Endothelial cell of umbilical vein (primary cell): Measurements from ENCODE around the gene ENTPD6. TPM values are rescaled to one million over a fixed set of nuclear protein-coding genes. Genes with fewer than 3 reads are reported as not detected.
A peak's percentile ranks its signal among the peaks of the same experiment; 100 is the strongest.
"Not testable (repeated sequence)": the region's sequence is repeated elsewhere in the genome, so short reads cannot be mapped to it uniquely, and the experiment has no call there.

ENCODE experiments used
- BruUV-seq: library from RNA; stranded (reverse); fragments of 400-500 nt; replicated peaks from 2 replicates; lab custom pipeline; 2021; lab: Mats Ljungman, UMichigan
- CTCF ChIA-PET: fragments of 300-600, 350-600 bp; sonication (Branson Sonifier 250); formaldehyde crosslinking; loops from one replicate; lab custom pipeline; 2021; ENCODE audit warnings: antibody characterized with exemption, inconsistent platforms; lab: Charles Lee
- POLR2A ChIA-PET: fragments of 300-600, 350-600 bp; sonication (Branson Sonifier 250); formaldehyde crosslinking; loops from one replicate; lab custom pipeline; 2021; ENCODE audit warnings: antibody characterized with exemption, inconsistent platforms; lab: Charles Lee
- DNase-seq: peaks from one replicate; pipeline ENCODE4 v3.0.0-alpha.2; 2011; ENCODE audit warnings: low read depth, low spot score
- FAIRE-seq: peaks from 2 replicates; lab custom pipeline; 2011; peaks lifted over from hg19 to GRCh38; lab: Jason Lieb, UNC
- H2AFZ ChIP-seq: 2 replicates; pipeline ENCODE4 v1.6.0; 2012; ENCODE audit warnings: low read depth, low read length, control low read depth, inconsistent platforms
- H3K27ac ChIP-seq: 2 replicates; pipeline ENCODE4 v1.5.1; 2011; ENCODE audit warnings: low read depth, mild to moderate bottlenecking, control low read depth, low read length, moderate library complexity; ENCODE audit not compliant: insufficient read depth
- H3K27me3 ChIP-seq, 2 experiments: 2 replicates each; pipeline versions ENCODE4 v1.6.0 to v1.6.1; 2011; ENCODE audit warnings: low read length in 2 of 2, mixed read lengths in 1 of 2; ENCODE audit not compliant: control insufficient read depth in 2 of 2, insufficient read depth in 2 of 2
- H3K36me3 ChIP-seq, 2 experiments: 2 replicates in 1 of 2; 3 replicates in 1 of 2; pipeline ENCODE4 v1.5.1; 2011; ENCODE audit warnings: low read length in 2 of 2, mild to moderate bottlenecking in 1 of 2, moderate library complexity in 1 of 2; ENCODE audit not compliant: control insufficient read depth in 2 of 2, insufficient read depth in 2 of 2; ENCODE audit errors: extremely low read depth in 1 of 2
- H3K4me1 ChIP-seq: 3 replicates; pipeline ENCODE4 v1.5.1; 2011; ENCODE audit warnings: mild to moderate bottlenecking, low read length; ENCODE audit not compliant: control insufficient read depth, insufficient read depth; ENCODE audit errors: extremely low read depth
- H3K4me2 ChIP-seq: 2 replicates; pipeline ENCODE4 v1.6.1; 2011; ENCODE audit warnings: low read length, control low read depth, mixed read lengths; ENCODE audit not compliant: insufficient read depth
- H3K4me3 ChIP-seq, 3 experiments: fragments of 200-600 bp in 1 of 3; sonication (generic), shearing (Covaris generic) in 1 of 3; replicated peaks in 1 of 3; 2 replicates each; pipeline ENCODE4 v1.5.1; 2011 to 2016; ENCODE audit warnings: control low read depth in 3 of 3, low read length in 3 of 3, mild to moderate bottlenecking in 2 of 3, inconsistent platforms in 1 of 3, low read depth in 1 of 3, moderate library complexity in 1 of 3; ENCODE audit not compliant: insufficient read depth in 1 of 3
- H3K79me2 ChIP-seq: 2 replicates; pipeline ENCODE4 v1.6.0; 2012; ENCODE audit warnings: low read length, inconsistent platforms; ENCODE audit not compliant: control insufficient read depth, insufficient read depth
- H3K9ac ChIP-seq: replicated peaks from 2 replicates; pipeline ENCODE3; 2011; ENCODE audit warnings: low read length, control low read depth; ENCODE audit not compliant: insufficient read depth; ENCODE audit errors: extremely low read depth
- H3K9me1 ChIP-seq: replicated peaks from 3 replicates; pipeline ENCODE4 v1.6.0; 2011; ENCODE audit warnings: mild to moderate bottlenecking, low read length; ENCODE audit not compliant: control insufficient read depth, insufficient read depth; ENCODE audit errors: extremely low read depth
- H3K9me3 ChIP-seq: replicated peaks from 2 replicates; pipeline ENCODE4 v1.5.1; 2012; ENCODE audit warnings: low read length, inconsistent platforms; ENCODE audit not compliant: control insufficient read depth, insufficient read depth
- H4K20me1 ChIP-seq: replicated peaks from 2 replicates; pipeline ENCODE3; 2011; ENCODE audit warnings: mild to moderate bottlenecking, low read length; ENCODE audit not compliant: control insufficient read depth, insufficient read depth; ENCODE audit errors: extremely low read depth
- MYC ChIP-seq: IDR thresholded peaks from one replicate; pipeline ENCODE4 v1.6.1; 2011; ENCODE audit warnings: mild to moderate bottlenecking, low read depth, low read length
- POLR2AphosphoS5 ChIP-seq: IDR thresholded peaks from 2 replicates; pipeline ENCODE4 v1.6.1; 2012; ENCODE audit warnings: low read depth, mild to moderate bottlenecking, control low read depth, low read length, moderate library complexity; ENCODE audit not compliant: insufficient read depth
- dilution Hi-C: fragments of 300-500 bp; cut with MboI; formaldehyde crosslinking; loops from one replicate; pipeline ENCODE4 v1.15.0; 2019; ENCODE audit warnings: low sequenced_read_pairs; ENCODE audit not compliant: extremely low pct_ligation_motif_present
- intact Hi-C: fragments of 100-400 bp; cut with micrococcal nuclease; formaldehyde crosslinking; loops from one replicate; pipeline ENCODE4 v1.10.0; 2022
- polyA plus RNA-seq, 4 experiments: library from polyadenylated mRNA; depleted of rRNA in 3 of 4; stranded (reverse) in 3 of 4; unstranded in 1 of 4; fragments of >200 nt; gene quantifications; 2 replicates each; pipeline versions ENCODE4 v1.2.1 to v1.2.3, GENCODE V29; 2011 to 2012; ENCODE audit warnings: missing spikeins in 1 of 4
- total RNA-seq: library from RNA; stranded (reverse); gene quantifications from 2 replicates; pipeline ENCODE4 v1.2.3, GENCODE V29; 2021
- TF ChIP-seq, protein P1 (sequence below): IDR thresholded peaks from 2 replicates; pipeline ENCODE4 v1.6.1; 2011; ENCODE audit not compliant: insufficient read depth, insufficient read length

ENTPD6 gene
- total and polyA plus RNA-seq, 2 donors (not counting 3 experiments of a cell fraction or from before 2014, with no cell fraction given): 51.2 to 86.3 TPM

GRCh38 chr20:25233016-25233772, 37.7 kb downstream of the ENTPD6 start:
- CTCF ChIA-PET: interaction anchor here (1.5 to 3.7 kb wide), 3 partner anchors 9 to 166 kb away, joined by 3 to 21 read pairs (median 13); partner anchors contain the start of gene PYGB
- dilution Hi-C loops (no loop called here), intact Hi-C loops (loop anchor here (1.0 kb wide), 1 partner anchor 300 kb away; no protein-coding TSS in a partner anchor)
- POLR2A ChIA-PET: no interaction called here
- H3K4me1 ChIP-seq: peaks cover 13% of the 10 kb centered on the region
- no peak overlapping the region for H3K9ac ChIP-seq
- H3K36me3 ChIP-seq: no peaks in the 10 kb centered on the region
- TF ChIP-seq MYC: no peak
- TF ChIP-seq, protein P1, sequence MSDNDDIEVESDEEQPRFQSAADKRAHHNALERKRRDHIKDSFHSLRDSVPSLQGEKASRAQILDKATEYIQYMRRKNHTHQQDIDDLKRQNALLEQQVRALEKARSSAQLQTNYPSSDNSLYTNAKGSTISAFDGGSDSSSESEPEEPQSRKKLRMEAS: no peak
- TF ChIP-seq POLR2AphosphoS5: peak; percentile 26
- peak overlapping the region; percentile 2 for H2AFZ ChIP-seq
- H4K20me1 ChIP-seq: no peaks in the 10 kb centered on the region
- peak overlapping the region; percentile 9 for H3K4me2 ChIP-seq
- peak; percentile 88 for FAIRE-seq
- H3K27me3 ChIP-seq: no peaks in the 10 kb centered on the region
- no TSS peak for BruUV-seq
- H3K27ac ChIP-seq: no peak overlapping the region
- H3K9me1 ChIP-seq: no peaks in the 10 kb centered on the region
- no peak overlapping the region for H3K4me3 ChIP-seq
- no peaks in the 10 kb centered on the region for H3K79me2 ChIP-seq
- peak; percentile 48 for DNase-seq
- no peaks in the 10 kb centered on the region for H3K9me3 ChIP-seq

GRCh38 chr20:25234009-25234849, 38.7 kb downstream of the ENTPD6 start:
- dilution Hi-C loops, DNase-seq, H4K20me1 ChIP-seq, H3K27me3 ChIP-seq, H3K9me3 ChIP-seq, CTCF ChIA-PET, H3K4me2 ChIP-seq, FAIRE-seq, H3K36me3 ChIP-seq, intact Hi-C loops, POLR2A ChIA-PET, H3K9me1 ChIP-seq, H3K4me3 ChIP-seq, H3K27ac ChIP-seq, H3K79me2 ChIP-seq, H3K9ac ChIP-seq, BruUV-seq, H2AFZ ChIP-seq: not testable (repeated sequence)
- peaks cover 19% of the 10 kb centered on the region for H3K4me1 ChIP-seq
